BLaER1 (cell line): ENCODE results near the gene CTDP1.

Experiments used
- H3K27ac ChIP-seq: shearing (Covaris generic); formaldehyde crosslinking; 2 replicates; pipeline ENCODE4 v1.8.1; 2022
- H3K27me3 ChIP-seq: shearing (Covaris generic); formaldehyde crosslinking; 2 replicates; pipeline ENCODE4 v1.8.1; 2022
- H3K36me3 ChIP-seq: shearing (Covaris generic); formaldehyde crosslinking; 2 replicates; pipeline ENCODE4 v1.8.1; 2022
- H3K4me1 ChIP-seq: shearing (Covaris generic); formaldehyde crosslinking; 2 replicates; pipeline ENCODE4 v1.8.1; 2022
- H3K4me2 ChIP-seq: shearing (Covaris generic); formaldehyde crosslinking; 2 replicates; pipeline ENCODE4 v1.8.1; 2022
- H3K4me3 ChIP-seq: shearing (Covaris generic); formaldehyde crosslinking; 2 replicates; pipeline ENCODE4 v1.8.1; 2022
- H3K9ac ChIP-seq: shearing (Covaris generic); formaldehyde crosslinking; 2 replicates; pipeline ENCODE4 v1.8.1; 2022
- H3K9me3 ChIP-seq: shearing (Covaris generic); formaldehyde crosslinking; 2 replicates; pipeline ENCODE4 v1.8.1; 2022
- H4K20me1 ChIP-seq: shearing (Covaris generic); formaldehyde crosslinking; 2 replicates; pipeline ENCODE4 v1.8.1; 2022
- Cebpa-rat ChIP-seq: shearing (Covaris generic); IDR thresholded peaks from 2 replicates; pipeline ENCODE4 v1.8.1; 2022

The CTDP1 gene

DNA sequence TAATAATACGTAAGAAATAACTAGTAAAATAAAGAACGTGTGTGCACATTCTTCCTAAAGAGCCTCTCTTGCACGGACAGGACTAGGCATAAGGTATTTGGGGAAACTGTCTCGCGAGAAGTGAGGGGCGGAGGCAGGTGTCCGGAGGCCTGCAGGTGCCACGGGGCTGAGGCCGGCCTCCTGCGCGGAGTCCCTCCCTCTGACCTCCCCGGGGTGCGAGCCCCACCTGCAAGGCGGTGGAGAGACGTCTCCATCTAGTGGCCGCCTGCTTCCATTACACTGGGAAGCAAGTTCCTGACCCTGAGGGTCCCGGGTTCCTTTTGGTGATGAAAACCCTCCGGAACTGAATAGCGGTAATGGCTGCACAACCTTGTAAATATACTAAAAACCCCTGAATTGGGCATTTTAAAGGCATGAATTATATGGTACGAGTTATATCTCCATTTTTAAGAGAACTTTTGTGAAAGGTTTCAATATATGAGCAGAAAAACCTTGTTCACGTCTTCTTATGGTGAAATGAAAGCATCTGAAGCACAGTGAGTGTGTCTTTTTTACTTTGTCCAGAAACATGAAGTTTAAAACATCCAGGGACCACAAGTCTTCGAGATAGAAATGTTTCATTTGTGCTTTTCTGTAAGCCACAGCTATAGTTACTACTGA is 35.5 kb upstream of the CTDP1 start:
- no peak overlapping the region for H3K27ac ChIP-seq
- no peaks in the 10 kb centered on the region for H3K27me3 ChIP-seq
- H4K20me1 ChIP-seq = no peaks in the 10 kb centered on the region
- no peak overlapping the region for H3K9ac ChIP-seq
- H3K4me2 ChIP-seq = peak overlapping the region; percentile 60
- no peak for TF ChIP-seq Cebpa-rat
- H3K36me3 ChIP-seq = no peaks in the 10 kb centered on the region
- no peak overlapping the region for H3K4me3 ChIP-seq
- H3K4me1 ChIP-seq = peaks cover 30% of the 10 kb centered on the region
- no peaks in the 10 kb centered on the region for H3K9me3 ChIP-seq

DNA sequence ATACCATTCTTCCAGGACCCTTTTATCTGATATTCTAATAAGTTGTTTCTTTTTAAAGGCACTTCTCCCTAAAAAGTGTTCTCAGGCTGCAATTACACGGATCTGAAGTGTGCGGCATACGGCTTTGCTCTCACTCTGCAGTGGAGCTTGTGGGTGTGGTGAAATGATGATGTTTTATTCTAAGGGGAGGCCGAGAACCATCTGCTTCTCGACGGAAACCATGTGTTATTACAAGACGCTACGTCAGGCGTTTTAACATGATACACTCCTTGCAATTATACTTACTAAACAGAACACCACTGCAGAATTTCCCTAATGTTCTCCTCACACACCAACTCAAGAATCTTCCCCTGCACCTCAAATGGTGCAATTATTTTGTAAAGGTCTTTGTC is 34.9 kb upstream of the CTDP1 start:
- Histone ChIP-seq H4K20me1 (no peaks in the 10 kb centered on the region), H3K27ac (no peak overlapping the region), H3K4me2 (no peak overlapping the region), H3K9me3 (no peaks in the 10 kb centered on the region), H3K4me1 (peaks cover 30% of the 10 kb centered on the region), H3K4me3 (no peak overlapping the region), H3K27me3 (no peaks in the 10 kb centered on the region), H3K9ac (no peak overlapping the region), H3K36me3 (no peaks in the 10 kb centered on the region)
- TF ChIP-seq Cebpa-rat = no peak

DNA sequence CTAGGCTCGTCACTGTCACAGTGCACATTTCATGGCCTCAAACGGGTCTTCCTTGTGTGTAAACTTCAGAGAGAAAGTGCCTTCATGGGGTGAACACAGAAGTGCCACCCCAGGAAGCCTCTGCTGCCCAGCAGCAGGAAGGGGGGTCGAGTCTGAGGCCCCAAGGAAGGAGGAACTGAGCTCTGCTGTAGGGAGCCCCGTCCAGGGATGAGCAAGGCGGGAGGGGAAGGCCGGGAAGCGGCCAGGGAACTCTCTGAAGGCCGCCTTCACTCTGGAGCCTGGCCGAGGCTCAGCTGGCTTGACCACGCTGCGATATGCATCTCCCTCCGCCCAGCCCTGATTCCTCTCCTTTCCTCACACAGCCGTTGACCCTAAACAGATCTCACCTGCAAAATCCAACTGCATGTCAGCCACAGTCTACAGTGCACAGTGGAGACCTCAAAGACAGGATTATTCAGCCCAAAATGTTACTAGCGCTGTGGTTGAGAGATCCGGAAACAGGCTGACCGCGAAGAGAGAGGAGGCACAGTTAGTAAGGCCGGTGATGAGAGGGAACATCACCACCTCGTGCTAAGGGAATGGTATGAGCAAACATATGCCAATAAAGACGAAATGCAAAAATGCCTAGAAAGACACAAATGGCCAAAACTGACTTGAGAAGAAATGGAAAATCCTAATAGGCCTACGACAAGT is 34.2 kb upstream of the CTDP1 start:
- peaks cover 26% of the 10 kb centered on the region for H3K4me1 ChIP-seq
- H3K36me3 ChIP-seq = no peaks in the 10 kb centered on the region
- H4K20me1 ChIP-seq = no peaks in the 10 kb centered on the region
- no peaks in the 10 kb centered on the region for H3K9me3 ChIP-seq
- no peak overlapping the region for H3K4me3 ChIP-seq
- H3K27ac ChIP-seq = no peak overlapping the region
- TF ChIP-seq Cebpa-rat = no peak
- H3K27me3 ChIP-seq = no peaks in the 10 kb centered on the region
- H3K4me2 ChIP-seq = no peak overlapping the region
- H3K9ac ChIP-seq = no peak overlapping the region

DNA sequence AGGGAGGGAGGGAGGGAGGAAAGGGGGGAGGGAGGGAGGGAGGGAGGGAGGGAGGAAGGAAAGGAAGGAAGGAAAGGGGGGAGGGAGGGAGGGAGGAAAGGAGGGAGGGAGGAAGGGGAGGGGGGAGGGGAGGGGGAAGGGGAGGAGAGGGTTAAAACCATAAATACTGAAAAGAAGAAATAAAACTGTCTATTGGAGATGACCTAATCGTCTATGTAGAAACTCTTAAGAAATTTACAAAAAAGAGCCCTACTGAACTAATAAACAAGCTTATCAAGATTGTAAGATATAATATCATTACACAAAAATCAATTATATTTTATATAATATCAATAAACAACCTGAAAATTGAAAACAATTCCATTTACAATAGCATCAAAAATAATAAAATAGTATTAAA is 32.3 kb upstream of the CTDP1 start:
- Histone ChIP-seq H3K9me3 (no peaks in the 10 kb centered on the region), H3K9ac (no peak overlapping the region), H3K36me3 (no peaks in the 10 kb centered on the region), H3K4me1 (peaks cover 20% of the 10 kb centered on the region), H4K20me1 (no peaks in the 10 kb centered on the region), H3K4me2 (no peak overlapping the region), H3K27ac (no peak overlapping the region), H3K4me3 (no peak overlapping the region), H3K27me3 (no peaks in the 10 kb centered on the region)
- TF ChIP-seq Cebpa-rat = no peak

- TF ChIP-seq Cebpa-rat = no peak
- Histone ChIP-seq H3K4me1 (no peaks in the 10 kb centered on the region), H3K27me3 (no peaks in the 10 kb centered on the region), H3K36me3 (no peaks in the 10 kb centered on the region), H3K9ac (no peak overlapping the region), H4K20me1 (no peaks in the 10 kb centered on the region), H3K9me3 (peaks cover 3% of the 10 kb centered on the region), H3K4me3 (no peak overlapping the region), H3K27ac (no peak overlapping the region), H3K4me2 (no peak overlapping the region)
Measured at GRCh38 chr18:79650959-79651358, 28.6 kb upstream of the CTDP1 start.

DNA sequence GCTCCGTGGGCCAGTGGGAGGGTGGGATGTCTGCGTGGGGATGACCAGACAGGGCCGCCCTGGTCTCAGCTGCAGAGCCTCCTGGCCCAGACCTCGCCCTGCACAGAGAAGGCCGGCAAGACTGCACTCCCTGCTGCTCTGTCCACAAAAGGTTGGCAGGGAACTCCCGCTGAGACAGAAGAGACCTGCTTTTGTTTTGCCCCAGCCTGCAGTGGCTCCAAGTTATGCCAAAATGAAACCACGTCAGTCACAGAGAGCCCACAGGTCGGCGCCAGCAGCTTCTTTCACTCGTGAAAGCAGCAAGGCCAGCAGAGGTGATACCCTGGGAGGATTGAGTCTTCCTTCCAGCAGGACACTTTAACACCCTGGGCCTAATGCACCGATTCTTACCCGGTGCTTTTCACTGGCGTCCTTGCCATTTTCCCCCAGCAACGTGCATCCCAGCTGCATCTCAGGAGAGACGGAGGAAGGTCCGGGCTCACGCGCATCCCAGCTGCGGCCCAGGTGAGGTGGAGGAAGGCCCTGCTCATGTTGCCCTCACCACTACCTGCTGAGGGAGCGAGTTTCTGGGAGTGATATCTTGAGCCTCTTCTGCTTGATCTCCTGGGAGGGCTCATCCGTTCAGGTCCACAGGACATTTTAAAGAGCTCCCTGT is 22.1 kb upstream of the CTDP1 start:
- Histone ChIP-seq H3K27ac (no peak overlapping the region), H3K27me3 (no peaks in the 10 kb centered on the region), H3K9ac (no peak overlapping the region)

GRCh38 chr18:79658366-79658765 is 21.2 kb upstream of the CTDP1 start:
- no peak overlapping the region for H3K27ac ChIP-seq
- TF ChIP-seq Cebpa-rat = no peak
- peaks cover 7% of the 10 kb centered on the region for H3K9me3 ChIP-seq
- peaks cover 26% of the 10 kb centered on the region for H3K4me1 ChIP-seq
- H3K4me3 ChIP-seq = no peak overlapping the region
- peak overlapping the region; percentile 85 for H3K4me2 ChIP-seq
- no peaks in the 10 kb centered on the region for H3K36me3 ChIP-seq
- H3K9ac ChIP-seq = no peak overlapping the region
- no peaks in the 10 kb centered on the region for H4K20me1 ChIP-seq
- H3K27me3 ChIP-seq = no peaks in the 10 kb centered on the region

More for the DNA sequence above, 22.1 kb upstream of the CTDP1 start:
- Histone ChIP-seq H3K4me3 (no peak overlapping the region), H3K36me3 (no peaks in the 10 kb centered on the region), H3K4me1 (peaks cover 26% of the 10 kb centered on the region), H3K4me2 (peak overlapping the region; percentile 85), H3K9me3 (peaks cover 7% of the 10 kb centered on the region), H4K20me1 (no peaks in the 10 kb centered on the region)
- no peak for TF ChIP-seq Cebpa-rat

- no peak overlapping the region for H3K4me3 ChIP-seq
- H4K20me1 ChIP-seq = no peaks in the 10 kb centered on the region
- no peak overlapping the region for H3K4me2 ChIP-seq
- no peaks in the 10 kb centered on the region for H3K36me3 ChIP-seq
- no peak for TF ChIP-seq Cebpa-rat
- H3K27ac ChIP-seq = no peak overlapping the region
- peaks cover 26% of the 10 kb centered on the region for H3K4me1 ChIP-seq
- no peak overlapping the region for H3K9ac ChIP-seq
- H3K27me3 ChIP-seq = no peaks in the 10 kb centered on the region
- H3K9me3 ChIP-seq = peaks cover 13% of the 10 kb centered on the region
Measured at GRCh38 chr18:79659733-79660132, 19.9 kb upstream of the CTDP1 start.

DNA sequence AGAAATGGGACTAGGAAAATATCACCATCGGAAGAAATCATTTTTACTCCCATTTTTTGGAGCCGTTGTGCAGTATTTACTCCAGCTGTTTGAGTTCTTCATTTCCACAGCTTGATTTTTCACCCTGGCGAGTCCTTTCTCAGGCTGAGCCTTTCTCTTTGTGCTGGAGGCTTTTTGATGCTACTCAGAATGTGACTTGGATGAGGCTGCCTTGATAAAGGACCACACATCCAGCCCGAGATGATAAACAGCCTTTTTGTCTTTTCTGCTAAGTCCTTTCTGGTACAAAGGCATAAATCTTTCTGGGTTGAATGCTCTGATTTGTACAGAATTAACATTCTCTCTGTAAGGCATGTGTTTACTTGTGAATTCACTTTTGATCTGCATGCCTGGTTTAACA is 17.6 kb upstream of the CTDP1 start:
- Histone ChIP-seq H3K4me3 (no peak overlapping the region), H3K4me2 (no peak overlapping the region)

GRCh38 chr18:79662439-79662838 is 17.2 kb upstream of the CTDP1 start:
- H3K9me3 ChIP-seq = 0 out of 2 replicates have a peak, but pooled peaks cover 6% of the 10 kb centered on the region
- H3K27ac ChIP-seq = no peak overlapping the region
- no peak overlapping the region for H3K4me2 ChIP-seq
- no peak for TF ChIP-seq Cebpa-rat
- H3K27me3 ChIP-seq = no peaks in the 10 kb centered on the region
- no peaks in the 10 kb centered on the region for H3K36me3 ChIP-seq
- H3K4me1 ChIP-seq = peaks cover 19% of the 10 kb centered on the region
- no peaks in the 10 kb centered on the region for H4K20me1 ChIP-seq
- H3K4me3 ChIP-seq = no peak overlapping the region
- no peak overlapping the region for H3K9ac ChIP-seq

More for the DNA sequence above, 17.6 kb upstream of the CTDP1 start:
- Histone ChIP-seq H3K4me1 (peaks cover 23% of the 10 kb centered on the region), H3K27me3 (no peaks in the 10 kb centered on the region), H3K27ac (no peak overlapping the region), H3K9me3 (0 out of 2 replicates have a peak, but pooled peaks cover 6% of the 10 kb centered on the region), H3K36me3 (no peaks in the 10 kb centered on the region), H3K9ac (no peak overlapping the region), H4K20me1 (no peaks in the 10 kb centered on the region)
- no peak for TF ChIP-seq Cebpa-rat
